Keratinocyte (primary cell): Measurements from ENCODE around the gene EMILIN1. TPM values are rescaled to one million over a fixed set of nuclear protein-coding genes. Genes with fewer than 3 reads are reported as not detected.

Source experiments
- DNase-seq: peaks from one replicate; pipeline ENCODE4 v3.0.0-alpha.2; 2011; ENCODE audit warnings: low read depth, missing footprints, low spot score
- FAIRE-seq: peaks from 2 replicates; lab custom pipeline; 2011; peaks lifted over from hg19 to GRCh38; lab: Jason Lieb, UNC
- H2AFZ ChIP-seq: 2 replicates; pipeline ENCODE4 v1.6.0; 2012; ENCODE audit warnings: low read length, control low read depth, inconsistent platforms; ENCODE audit not compliant: control insufficient read depth
- H3K27ac ChIP-seq: 2 replicates; pipeline ENCODE4 v1.5.1; 2011; ENCODE audit warnings: low read length; ENCODE audit not compliant: control insufficient read depth, insufficient read depth
- H3K27me3 ChIP-seq: 3 replicates; pipeline ENCODE4 v1.6.0; 2011; ENCODE audit warnings: low read length; ENCODE audit not compliant: control insufficient read depth, insufficient read depth; ENCODE audit errors: extremely low read depth
- H3K36me3 ChIP-seq, 2 experiments: 2 replicates in 1 of 2; 3 replicates in 1 of 2; pipeline ENCODE4 v1.5.1; 2011; ENCODE audit warnings: low read length in 2 of 2, mild to moderate bottlenecking in 1 of 2; ENCODE audit not compliant: control insufficient read depth in 2 of 2, insufficient read depth in 2 of 2; ENCODE audit errors: extremely low read depth in 1 of 2
- H3K4me1 ChIP-seq: 3 replicates; pipeline ENCODE4 v1.5.1; 2011; ENCODE audit warnings: low read length; ENCODE audit not compliant: control insufficient read depth, insufficient read depth; ENCODE audit errors: extremely low read depth
- H3K4me2 ChIP-seq: 3 replicates; pipeline ENCODE4 v1.6.0; 2011; ENCODE audit warnings: low read depth, low read length; ENCODE audit not compliant: control insufficient read depth, insufficient read depth; ENCODE audit errors: extremely low read depth
- H3K4me3 ChIP-seq, 3 experiments: fragments of 200-600 bp in 1 of 3; sonication (generic) in 1 of 3; 2 replicates in 2 of 3; 3 replicates in 1 of 3; pipeline ENCODE4 v1.5.1; 2011 to 2016; ENCODE audit warnings: low read length in 3 of 3, mild to moderate bottlenecking in 3 of 3, control low read depth in 2 of 3, inconsistent platforms in 1 of 3, low read depth in 1 of 3, mixed read lengths in 1 of 3, mixed run types in 1 of 3, moderate library complexity in 1 of 3; ENCODE audit not compliant: control insufficient read depth in 2 of 3, insufficient read depth in 2 of 3; ENCODE audit errors: extremely low read depth in 1 of 3
- H3K79me2 ChIP-seq: 2 replicates; pipeline ENCODE4 v1.6.0; 2012; ENCODE audit warnings: low read length; ENCODE audit not compliant: control insufficient read depth, insufficient read depth
- H3K9ac ChIP-seq: 3 replicates; pipeline ENCODE4 v1.6.0; 2011; ENCODE audit warnings: low read length; ENCODE audit not compliant: control insufficient read depth, insufficient read depth; ENCODE audit errors: extremely low read depth
- H3K9me1 ChIP-seq: 3 replicates; pipeline ENCODE4 v1.6.0; 2011; ENCODE audit warnings: low read length; ENCODE audit not compliant: control insufficient read depth, insufficient read depth; ENCODE audit errors: extremely low read depth
- H3K9me3 ChIP-seq: 2 replicates; pipeline ENCODE4 v1.5.1; 2012; ENCODE audit warnings: low read depth, low read length; ENCODE audit not compliant: control insufficient read depth
- H4K20me1 ChIP-seq: 3 replicates; pipeline ENCODE4 v1.6.0; 2011; ENCODE audit warnings: low read length; ENCODE audit not compliant: control insufficient read depth, insufficient read depth; ENCODE audit errors: extremely low read depth
- EZH2 ChIP-seq: IDR thresholded peaks from one replicate; pipeline ENCODE4 v1.6.1; 2012; ENCODE audit warnings: inconsistent platforms, mild to moderate bottlenecking, low read length, moderate library complexity
- dilution Hi-C: fragments of 300-500 bp; cut with MboI; formaldehyde crosslinking; loops from one replicate; pipeline ENCODE4 v1.7.0; 2020; ENCODE audit warnings: low sequenced_read_pairs; ENCODE audit not compliant: extremely low pct_ligation_motif_present
- polyA plus RNA-seq, 5 experiments: library from polyadenylated mRNA; depleted of rRNA in 3 of 5; stranded (reverse) in 3 of 5; stranded (forward) in 1 of 5; unstranded in 1 of 5; fragments of >200 nt; gene quantifications; 1 replicate in 1 of 5; 2 replicates in 3 of 5; 3 replicates in 1 of 5; pipeline versions ENCODE4 v1.2.1 to v1.2.3, GENCODE V29; 2011 to 2012; ENCODE audit warnings: missing spikeins in 2 of 5, low read depth in 1 of 5, low replicate concordance in 1 of 5
- TF ChIP-seq, protein P1 (sequence below), 3 experiments: IDR thresholded peaks in 1 of 3; conservative IDR thresholded peaks in 1 of 3; optimal IDR thresholded peaks in 1 of 3; 2 replicates in 2 of 3; 3 replicates in 1 of 3; pipeline versions ENCODE3 to v1.5.1; 2011; ENCODE audit warnings: low read length in 3 of 3, mild to moderate bottlenecking in 3 of 3, moderate library complexity in 2 of 3, control low read depth in 1 of 3, inconsistent platforms in 1 of 3; ENCODE audit not compliant: insufficient read depth in 2 of 3; ENCODE audit errors: extremely low read depth in 1 of 3

The EMILIN1 gene
- polyA plus RNA-seq, 1 donor (not counting 4 experiments of a cell fraction or from before 2014, with no cell fraction given), result 0.03 TPM

DNA sequence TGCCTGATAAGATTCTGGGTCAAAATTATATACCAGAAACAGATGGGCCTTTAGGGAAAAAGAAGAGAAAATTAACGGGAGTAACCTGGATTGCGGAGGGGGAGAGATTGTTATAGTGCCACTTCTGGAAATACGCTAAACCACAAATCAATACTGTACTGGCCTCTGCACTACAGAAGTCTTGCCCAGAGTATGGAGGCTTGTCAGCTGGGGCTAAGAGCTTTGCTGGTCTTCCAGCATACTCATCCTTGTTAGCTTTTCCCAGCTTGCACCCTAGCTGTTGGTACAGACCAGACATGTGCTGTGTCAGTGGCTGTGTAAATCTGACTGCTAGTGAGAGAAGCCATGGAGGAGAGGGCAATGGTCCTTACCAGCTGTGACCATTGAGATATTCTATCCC, 18.1 kb upstream of the EMILIN1 start:
- H4K20me1 ChIP-seq, result no peaks in the 10 kb centered on the region
- no peak overlapping the region for H3K4me3 ChIP-seq
- H3K79me2 ChIP-seq, result no peaks in the 10 kb centered on the region
- FAIRE-seq (no peak), DNase-seq (no peak)
- no peak overlapping the region for H2AFZ ChIP-seq
- H3K9me3 ChIP-seq, result no peaks in the 10 kb centered on the region
- H3K9ac ChIP-seq, result no peak overlapping the region
- peaks cover 13 to 16% of the 10 kb centered on the region in 2 experiments for H3K36me3 ChIP-seq
- H3K4me1 ChIP-seq, result no peaks in the 10 kb centered on the region
- no peaks in the 10 kb centered on the region for H3K27me3 ChIP-seq
- dilution Hi-C loops, result no loop called here
- no peaks in the 10 kb centered on the region for H3K9me1 ChIP-seq
- TF ChIP-seq, protein P1, sequence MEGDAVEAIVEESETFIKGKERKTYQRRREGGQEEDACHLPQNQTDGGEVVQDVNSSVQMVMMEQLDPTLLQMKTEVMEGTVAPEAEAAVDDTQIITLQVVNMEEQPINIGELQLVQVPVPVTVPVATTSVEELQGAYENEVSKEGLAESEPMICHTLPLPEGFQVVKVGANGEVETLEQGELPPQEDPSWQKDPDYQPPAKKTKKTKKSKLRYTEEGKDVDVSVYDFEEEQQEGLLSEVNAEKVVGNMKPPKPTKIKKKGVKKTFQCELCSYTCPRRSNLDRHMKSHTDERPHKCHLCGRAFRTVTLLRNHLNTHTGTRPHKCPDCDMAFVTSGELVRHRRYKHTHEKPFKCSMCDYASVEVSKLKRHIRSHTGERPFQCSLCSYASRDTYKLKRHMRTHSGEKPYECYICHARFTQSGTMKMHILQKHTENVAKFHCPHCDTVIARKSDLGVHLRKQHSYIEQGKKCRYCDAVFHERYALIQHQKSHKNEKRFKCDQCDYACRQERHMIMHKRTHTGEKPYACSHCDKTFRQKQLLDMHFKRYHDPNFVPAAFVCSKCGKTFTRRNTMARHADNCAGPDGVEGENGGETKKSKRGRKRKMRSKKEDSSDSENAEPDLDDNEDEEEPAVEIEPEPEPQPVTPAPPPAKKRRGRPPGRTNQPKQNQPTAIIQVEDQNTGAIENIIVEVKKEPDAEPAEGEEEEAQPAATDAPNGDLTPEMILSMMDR (optimal IDR thresholded peaks at IDR 0.05 in 1 of 3, IDR thresholded peaks at IDR 0.05 in 1 of 3, conservative IDR thresholded peaks at IDR 0.05 in 1 of 3; ENCODE audit: extremely low read depth in 1 of 3, insufficient read depth in 2 of 3, low read length in 3 of 3), result no peak
- no peak for TF ChIP-seq EZH2
- no peak overlapping the region for H3K4me2 ChIP-seq
- no peak overlapping the region for H3K27ac ChIP-seq

DNA sequence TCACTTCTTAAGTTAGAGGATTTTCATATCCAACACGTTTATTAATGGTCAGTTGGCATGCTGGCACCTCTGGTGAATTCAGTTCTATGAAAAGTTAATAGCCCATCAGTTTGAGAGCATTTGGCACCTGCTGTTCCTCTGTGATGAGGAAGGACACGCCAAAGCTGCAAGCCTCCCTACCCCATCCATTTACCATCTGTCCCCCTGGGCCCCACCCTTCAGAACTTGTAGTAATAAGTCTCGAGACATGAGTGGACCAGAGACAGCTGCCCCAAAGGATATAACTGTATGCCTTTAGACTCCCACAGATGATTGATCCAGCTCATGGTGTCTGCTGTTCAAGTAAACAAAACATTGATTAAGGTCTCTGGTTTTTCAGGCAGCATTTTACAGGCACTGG, 13.3 kb upstream of the EMILIN1 start:
- H3K9me3 ChIP-seq, result no peaks in the 10 kb centered on the region
- H3K9ac ChIP-seq, result no peak overlapping the region
- FAIRE-seq, result no peak
- DNase-seq, result no peak
- peaks cover 6% of the 10 kb centered on the region for H3K4me1 ChIP-seq
- no peaks in the 10 kb centered on the region for H3K27me3 ChIP-seq
- no peak overlapping the region for H3K27ac ChIP-seq
- H2AFZ ChIP-seq, result no peak overlapping the region
- H3K4me3 ChIP-seq, result no peak overlapping the region
- peaks cover 2% of the 10 kb centered on the region for H3K9me1 ChIP-seq
- H3K79me2 ChIP-seq, result peaks cover 21% of the 10 kb centered on the region
- dilution Hi-C loops, result no loop called here
- no peak overlapping the region for H3K4me2 ChIP-seq
- no peaks in the 10 kb centered on the region for H4K20me1 ChIP-seq
- peaks cover 15 to 29% of the 10 kb centered on the region in 2 experiments for H3K36me3 ChIP-seq
- TF ChIP-seq EZH2, result no peak
- TF ChIP-seq, protein P1 (optimal IDR thresholded peaks at IDR 0.05 in 1 of 3, IDR thresholded peaks at IDR 0.05 in 1 of 3, conservative IDR thresholded peaks at IDR 0.05 in 1 of 3; ENCODE audit: extremely low read depth in 1 of 3, insufficient read depth in 2 of 3, low read length in 3 of 3), result no peak
